Activated CD8-positive, alpha-beta memory T cell treated with anti-CD3 and anti-CD28 coated beads for 48 hours (primary cell): ENCODE data around the gene ARID1B.
"Not testable (repeated sequence)": the region's sequence is repeated elsewhere in the genome, so short reads cannot be mapped to it uniquely, and the experiment has no call there.

ENCODE experiments used
- DNase-seq, 3 experiments: peaks; one replicate each; pipeline ENCODE4 v3.0.0-alpha.2; 2020; ENCODE audit warnings: low read depth in 2 of 3, low spot score in 2 of 3

The ARID1B gene

GRCh38 chr6:156982864-156983263, 205.7 kb downstream of the ARID1B start:
- not testable (repeated sequence) for DNase-seq

- DNase-seq, result no peak
Measured at GRCh38 chr6:156984178-156984738, 207.1 kb downstream of the ARID1B start.

- DNase-seq, result no peak
Measured at GRCh38 chr6:156985309-156985708, 208.1 kb downstream of the ARID1B start.

GRCh38 chr6:156988276-156989158, 211.3 kb downstream of the ARID1B start:
- no peak for DNase-seq

GRCh38 chr6:156989159-156989806, 212.1 kb downstream of the ARID1B start:
- DNase-seq, result no peak

- no peak for DNase-seq
Measured at GRCh38 chr6:156992020-156992804, 215.0 kb downstream of the ARID1B start.

GRCh38 chr6:156993713-156994112, 216.5 kb downstream of the ARID1B start:
- no peak for DNase-seq

- no peak for DNase-seq
Measured at GRCh38 chr6:156994215-156995076, 217.3 kb downstream of the ARID1B start.

- no peak for DNase-seq
Measured at GRCh38 chr6:156995502-156995901, 218.3 kb downstream of the ARID1B start.

GRCh38 chr6:156996265-156996664, 219.1 kb downstream of the ARID1B start:
- DNase-seq, result no peak

GRCh38 chr6:156998794-156999330, 221.7 kb downstream of the ARID1B start:
- DNase-seq, result no peak

GRCh38 chr6:156999762-157000161, 222.6 kb downstream of the ARID1B start:
- DNase-seq, result no peak

GRCh38 chr6:157001716-157002115, 224.5 kb downstream of the ARID1B start:
- no peak for DNase-seq

GRCh38 chr6:157002774-157003173, 225.6 kb downstream of the ARID1B start:
- DNase-seq, result no peak

- DNase-seq, result no peak
Measured at GRCh38 chr6:157005940-157006339, 228.8 kb downstream of the ARID1B start.

- DNase-seq, result no peak
Measured at GRCh38 chr6:157008568-157008967, 231.4 kb downstream of the ARID1B start.

- DNase-seq, result no peak
Measured at GRCh38 chr6:157012355-157012754, 235.2 kb downstream of the ARID1B start.

- no peak for DNase-seq
Measured at GRCh38 chr6:157013649-157014304, 236.6 kb downstream of the ARID1B start.

GRCh38 chr6:157014871-157015270, 237.7 kb downstream of the ARID1B start:
- DNase-seq, result no peak

- DNase-seq, result no peak
Measured at GRCh38 chr6:157017022-157017421, 239.8 kb downstream of the ARID1B start.
